GM12864 (cell line): ENCODE data around the gene GPR143.

ENCODE experiments used
- DNase-seq: peaks from one replicate; pipeline ENCODE4 v3.0.0-alpha.2; 2011; ENCODE audit warnings: low read depth
- H3K4me3 ChIP-seq: 2 replicates; pipeline ENCODE4 v1.5.1; 2011; ENCODE audit warnings: mild to moderate bottlenecking, low read depth, low read length, control low read depth
- CTCF ChIP-seq: IDR thresholded peaks from 2 replicates; pipeline ENCODE4 v1.5.1; 2011; ENCODE audit warnings: low read depth, mild to moderate bottlenecking, moderate library complexity, low read length, control low read depth, inconsistent platforms; ENCODE audit errors: missing control alignments

The GPR143 gene

GRCh38 chrX:9710332-9710731 lies 55.3 kb downstream of the GPR143 start:
- H3K4me3 ChIP-seq = no peak overlapping the region
- TF ChIP-seq CTCF = no peak
- no peak for DNase-seq

DNA sequence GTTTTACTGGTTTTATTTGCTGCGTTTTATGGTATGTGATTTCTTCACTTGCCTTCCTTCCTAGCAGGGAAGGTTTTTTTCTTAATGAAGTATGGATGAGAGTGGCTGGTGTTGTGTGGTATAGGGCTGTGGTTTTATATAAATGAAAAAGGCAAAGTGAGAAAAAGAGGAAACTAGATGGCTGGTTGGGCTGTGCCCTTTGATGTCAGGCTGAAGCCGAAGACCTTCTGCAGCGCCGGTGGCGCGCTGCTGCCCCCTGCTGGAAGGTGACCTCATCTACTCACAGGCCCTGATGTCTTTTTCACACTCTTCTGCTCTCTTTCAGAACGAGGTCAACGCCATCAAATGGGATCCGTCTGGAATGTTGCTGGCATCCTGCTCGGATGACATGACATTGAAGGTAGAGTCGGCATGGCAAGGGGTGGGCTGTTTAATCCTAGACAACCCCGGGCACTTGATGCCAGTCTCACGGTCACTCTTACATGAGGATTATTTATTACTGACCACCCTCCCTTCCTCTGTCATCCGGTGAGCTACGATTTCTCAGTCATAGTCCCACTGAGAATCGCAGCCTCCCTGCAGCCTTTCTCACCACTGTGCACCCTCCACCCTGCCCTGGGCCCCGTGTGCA lies 56.6 kb downstream of the GPR143 start:
- DNase-seq = peak; percentile 31
- peak; percentile 83 for TF ChIP-seq CTCF
- no peak overlapping the region for H3K4me3 ChIP-seq

DNA sequence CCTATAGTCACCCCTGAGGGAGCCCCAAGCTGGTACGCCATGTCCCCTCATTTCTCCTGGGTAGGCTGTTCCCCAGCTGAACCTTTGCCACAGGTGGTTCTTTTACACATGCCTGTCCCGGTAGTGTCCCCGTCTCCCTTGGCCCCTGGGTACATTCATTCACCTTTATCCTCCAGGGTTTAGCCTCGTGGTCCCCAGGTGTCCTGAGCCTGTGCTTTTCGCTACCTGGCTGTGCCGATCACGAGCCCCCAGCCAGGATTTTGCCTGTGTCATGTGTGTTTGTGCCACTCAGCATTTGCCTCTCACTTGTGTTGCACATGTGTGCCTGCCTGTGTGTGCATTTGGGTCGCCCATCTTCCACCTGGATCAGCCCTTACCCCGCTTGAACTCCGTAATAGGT lies 57.6 kb downstream of the GPR143 start:
- no peak overlapping the region for H3K4me3 ChIP-seq
- no peak for TF ChIP-seq CTCF
- no peak for DNase-seq

- H3K4me3 ChIP-seq = no peak overlapping the region
- DNase-seq = no peak
- TF ChIP-seq CTCF = no peak
Observed at GRCh38 chrX:9707306-9708033, 58.2 kb downstream of the GPR143 start.

DNA sequence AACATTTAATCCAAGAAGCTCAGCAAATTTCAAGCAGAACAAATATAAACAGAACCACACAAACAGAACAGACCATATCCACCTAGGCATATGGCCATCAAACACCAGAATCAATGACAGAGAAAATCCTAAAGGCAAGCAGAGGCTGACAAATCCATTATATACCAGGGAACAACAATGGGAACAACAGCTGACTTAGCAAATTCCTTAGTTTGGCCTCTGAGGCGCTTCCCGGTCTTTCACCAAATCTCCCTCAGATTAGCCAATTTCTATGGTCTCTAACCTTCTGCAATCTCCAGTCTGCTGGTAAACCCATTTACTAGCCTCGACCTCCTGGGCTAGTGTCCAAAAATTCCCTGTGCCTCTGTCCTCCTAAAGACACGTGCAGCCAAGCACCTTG lies 59.2 kb downstream of the GPR143 start:
- H3K4me3 ChIP-seq = no peak overlapping the region
- no peak for DNase-seq
- no peak for TF ChIP-seq CTCF

GRCh38 chrX:9704876-9705465 lies 60.7 kb downstream of the GPR143 start:
- H3K4me3 ChIP-seq = no peak overlapping the region
- no peak for DNase-seq
- TF ChIP-seq CTCF = no peak
